Adrenal gland (tissue), 12 donors: ENCODE results near the gene SLC27A2. TPM values are rescaled to one million over a fixed set of nuclear protein-coding genes. Genes with fewer than 3 reads are reported as not detected.

Experiments used
- DNase-seq, 7 donors: peaks; one replicate each; pipeline ENCODE4 v3.0.0-alpha.2; 2019 to 2020
- H3K27ac ChIP-seq, 5 donors: fragments of 200-600 bp; sonication (generic) in 4 of 5; 1 replicate in 3 of 5; 2 replicates in 2 of 5; pipeline versions ENCODE4 v1.5.1 to v1.8.0; 2016 to 2020; ENCODE audit warnings: mild to moderate bottlenecking in 1 of 5
- H3K27me3 ChIP-seq: fragments of 200-600 bp; 2 replicates; pipeline ENCODE4 v1.8.0; 2021
- H3K36me3 ChIP-seq, 2 donors: fragments of 200-600 bp; replicated peaks in 1 of 2; 1 replicate in 1 of 2; 2 replicates in 1 of 2; pipeline versions ENCODE4 v1.5.1 to v1.8.0; 2018 to 2022
- H3K4me1 ChIP-seq, 2 donors: fragments of 200-600 bp; replicated peaks in 1 of 2; 1 replicate in 1 of 2; 2 replicates in 1 of 2; pipeline versions ENCODE4 v1.5.1 to v1.8.0; 2018 to 2021
- H3K4me3 ChIP-seq, 4 donors: fragments of 200-600 bp; sonication (generic) in 3 of 4; one replicate each; pipeline ENCODE4 v1.5.1; 2016 to 2018
- H3K9me3 ChIP-seq, 3 donors: fragments of 200-600 bp; sonication (generic) in 1 of 3; replicated peaks in 1 of 3; 1 replicate in 2 of 3; 2 replicates in 1 of 3; pipeline versions ENCODE4 v1.5.1 to v1.8.0; 2016 to 2021
- CTCF ChIP-seq, 6 experiments: fragments of 450-650 bp in 4 of 6; fragments of 200-600 bp in 2 of 6; sonication (generic) in 1 of 6; IDR thresholded peaks; 1 replicate in 5 of 6; 2 replicates in 1 of 6; pipeline versions ENCODE4 v1.5.1 to v1.8.0; 2016 to 2021; ENCODE audit warnings: antibody characterized with exemption in 6 of 6, mild to moderate bottlenecking in 2 of 6, moderate library complexity in 1 of 6
- POLR2A ChIP-seq, 2 donors: fragments of 450-650 bp; IDR thresholded peaks; one replicate each; pipeline ENCODE4 v1.6.1; 2017; ENCODE audit warnings: antibody characterized with exemption in 2 of 2, mild to moderate bottlenecking in 2 of 2, moderate library complexity in 1 of 2
- WGBS, 4 donors: extraction: QIAGEN DNeasy Blood & Tissue Kit in 2 of 4; methylation state at CpG; one replicate each; pipeline versions ENCODE4 v1.1.5 to v1.1.7; 2013 to 2017; 5-methylcytosine and 5-hydroxymethylcytosine counted together
- intact Hi-C, 2 donors: fragments of 100-400 bp; cut with DNase I; formaldehyde crosslinking; loops; one replicate each; pipeline versions ENCODE4 v1.14.1 to v1.15.0; 2022 to 2023
- polyA plus RNA-seq, 3 donors: library from polyadenylated mRNA; stranded (reverse); fragments of 200-250 nt in 2 of 3; fragments of 350-450 nt in 1 of 3; fragmentation: Illumina TruSeq in 1 of 3; extraction: RNeasy Lipid Tissue Mini Kit (QIAGEN cat#74804) in 1 of 3; gene quantifications; one replicate each; pipeline ENCODE4 v1.2.3, GENCODE V29; 2013 to 2014
- total RNA-seq, 9 donors: library from RNA; depleted of rRNA in 4 of 9; stranded (reverse); fragments of >200 nt in 4 of 9; fragments of 120-200 nt in 1 of 9; fragmentation: NEBNext Ultra II Directional in 1 of 9; extraction: Animal tissue kit (Norgen Biotek cat#: 25700) in 1 of 9; gene quantifications; one replicate each; pipeline versions ENCODE4 v1.1.0 to v1.2.4, GENCODE V29; 2013 to 2023
- donor health status: healthy with polysubstance abuse.
- donor health status: Bipolar disorder and iron deficiency.
- donor health status: DM: yes; HTN: yes; CAD: no.
- donor health status: DM: no; HTN: no; CAD: no.
- donor health status: DM: no; HTN: no; CAD: no.
- donor health status: DM: yes; HTN: yes; CAD: no.

SLC27A2 gene
- total and polyA plus RNA-seq, 12 donors, result 0.22 to 49.5 (median 22.5) TPM

GRCh38 chr15:50244153-50244552, 62.2 kb downstream of the SLC27A2 start:
- Histone ChIP-seq H3K4me1 (peaks cover 0 to 6% of the 10 kb centered on the region in 2 donors), H3K36me3 (no peaks in the 10 kb centered on the region), H3K4me3 (no peak overlapping the region), H3K27ac (no peak overlapping the region), H3K9me3 (no peaks in the 10 kb centered on the region), H3K27me3 (no peaks in the 10 kb centered on the region)
- TF ChIP-seq POLR2A (IDR thresholded peaks at IDR 0.05) (no peak), CTCF (IDR thresholded peaks at IDR 0.05) (no peak)
- WGBS, 4 donors, result 96 to 100% (median 99%) methylated on average over 1 of the region's 1 CpG
- no peak for DNase-seq
- intact Hi-C loops, result no loop called here

GRCh38 chr15:50244959-50245624, 63.1 kb downstream of the SLC27A2 start:
- Histone ChIP-seq H3K9me3 (no peaks in the 10 kb centered on the region), H3K27ac (no peak overlapping the region), H3K36me3 (no peaks in the 10 kb centered on the region), H3K4me3 (no peak overlapping the region), H3K27me3 (no peaks in the 10 kb centered on the region), H3K4me1 (peaks cover 0 to 14% of the 10 kb centered on the region in 2 donors)
- intact Hi-C loops, result no loop called here
- 73 to 90% (median 84%) methylated on average over 2 of the region's 2 CpGs for WGBS, 4 donors
- no peak for DNase-seq
- TF ChIP-seq CTCF (IDR thresholded peaks at IDR 0.05), result no peak
- no peak for TF ChIP-seq POLR2A (IDR thresholded peaks at IDR 0.05)

- H3K27me3 ChIP-seq, result no peaks in the 10 kb centered on the region
- TF ChIP-seq CTCF (IDR thresholded peaks at IDR 0.05) (no peak), POLR2A (IDR thresholded peaks at IDR 0.05) (no peak)
- no peak for DNase-seq
- H3K36me3 ChIP-seq, result no peaks in the 10 kb centered on the region
- no peak overlapping the region for H3K4me3 ChIP-seq
- WGBS, 4 donors, result 81 to 98% (median 93%) methylated on average over 2 of the region's 2 CpGs
- H3K27ac ChIP-seq, result no peak overlapping the region
- intact Hi-C loops, result no loop called here
- no peaks in the 10 kb centered on the region for H3K9me3 ChIP-seq
- peaks cover 0 to 14% of the 10 kb centered on the region in 2 donors for H3K4me1 ChIP-seq
Measured at GRCh38 chr15:50246631-50247030, 64.6 kb downstream of the SLC27A2 start.

GRCh38 chr15:50247819-50248655, 66.0 kb downstream of the SLC27A2 start:
- WGBS, 4 donors, result 85 to 91% (median 89%) methylated on average over 14 of the region's 14 CpGs

More at GRCh38 chr15:50247819-50248655, 66.0 kb downstream of the SLC27A2 start:
- peak overlapping the region in 1 of 5 donors; percentile 41 for H3K27ac ChIP-seq
- intact Hi-C loops, result no loop called here
- TF ChIP-seq POLR2A (IDR thresholded peaks at IDR 0.05), result no peak
- H3K4me3 ChIP-seq, result no peak overlapping the region
- DNase-seq, result peak in 4 of 7 donors; percentile 17 to 91 (median 30)
- H3K36me3 ChIP-seq, result no peaks in the 10 kb centered on the region
- H3K27me3 ChIP-seq, result no peaks in the 10 kb centered on the region
- no peaks in the 10 kb centered on the region for H3K9me3 ChIP-seq
- peaks cover 0 to 14% of the 10 kb centered on the region in 2 donors for H3K4me1 ChIP-seq
